Subcutaneous adipose tissue (tissue), 4 donors: Measurements from ENCODE around the gene GTF2F2. TPM values are rescaled to one million over a fixed set of nuclear protein-coding genes. Genes with fewer than 3 reads are reported as not detected.

Experiments
- CTCF ChIP-seq: fragments of 450-650 bp; IDR thresholded peaks from one replicate; pipeline ENCODE4 v1.5.1; 2016; ENCODE audit warnings: low read depth, mild to moderate bottlenecking, control low read depth, antibody characterized with exemption, moderate library complexity
- total RNA-seq, 4 donors: library from RNA; depleted of rRNA; stranded (reverse); fragments of >200 nt; gene quantifications; one replicate each; pipeline ENCODE4 v1.1.0, GENCODE V29; 2016

The GTF2F2 gene
- total RNA-seq, 4 donors from 2014 or later: 9.0 to 21.5 (median 15.2) TPM

DNA sequence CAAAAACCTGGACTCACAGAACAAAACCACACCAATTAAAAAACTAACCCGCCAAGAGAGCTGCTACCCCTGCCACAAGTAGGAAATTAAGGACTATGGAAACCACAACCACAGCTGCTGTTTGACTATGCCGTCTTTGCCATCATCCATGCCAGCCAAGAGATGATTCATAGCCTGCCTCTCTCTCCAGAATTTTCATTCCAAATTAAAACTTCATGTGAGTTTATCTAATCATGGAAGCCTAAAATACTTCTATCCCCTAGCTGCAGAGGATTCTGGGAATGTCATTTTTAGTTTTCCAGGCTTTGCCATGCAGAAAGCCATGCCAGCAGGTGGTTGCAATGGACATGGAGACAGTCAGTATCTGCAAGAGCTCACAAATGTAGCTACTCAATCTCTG is 27.6 kb upstream of the GTF2F2 start:
- no peak for TF ChIP-seq CTCF

DNA sequence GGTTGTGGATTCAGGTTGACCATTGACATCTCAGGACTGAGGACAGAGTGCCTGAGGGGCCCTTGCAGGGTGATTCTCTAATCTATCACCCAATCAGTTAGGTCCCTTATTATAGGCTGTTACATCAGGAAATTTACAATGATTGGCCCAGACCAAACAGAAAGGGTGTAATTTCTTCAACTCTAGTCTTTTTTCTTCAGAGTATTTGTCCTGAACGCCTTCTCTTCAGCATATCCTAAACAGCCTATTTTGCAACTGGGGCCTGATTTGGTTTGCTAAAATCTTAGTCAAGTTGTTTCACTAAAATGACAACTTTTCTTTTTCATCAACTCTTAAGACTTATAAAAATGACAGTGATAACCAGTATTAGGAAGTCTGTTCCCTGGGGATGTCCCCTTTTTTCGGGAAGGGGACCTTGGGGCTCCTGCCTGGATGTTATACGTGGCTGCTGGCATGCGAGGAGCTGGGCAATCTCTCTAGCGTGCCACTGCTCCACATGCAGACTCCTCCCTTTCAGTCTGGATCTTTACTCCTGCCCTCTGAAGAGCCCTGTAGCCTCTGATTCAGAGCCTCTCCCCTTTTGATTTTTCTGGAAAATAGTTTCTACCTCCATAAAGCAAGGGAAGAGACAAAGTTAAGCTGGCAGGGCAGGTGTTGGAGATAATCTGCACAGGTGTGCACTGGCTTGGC is 19.6 kb upstream of the GTF2F2 start:
- no peak for TF ChIP-seq CTCF

GRCh38 chr13:45101327-45102018 is 18.8 kb upstream of the GTF2F2 start:
- no peak for TF ChIP-seq CTCF

DNA sequence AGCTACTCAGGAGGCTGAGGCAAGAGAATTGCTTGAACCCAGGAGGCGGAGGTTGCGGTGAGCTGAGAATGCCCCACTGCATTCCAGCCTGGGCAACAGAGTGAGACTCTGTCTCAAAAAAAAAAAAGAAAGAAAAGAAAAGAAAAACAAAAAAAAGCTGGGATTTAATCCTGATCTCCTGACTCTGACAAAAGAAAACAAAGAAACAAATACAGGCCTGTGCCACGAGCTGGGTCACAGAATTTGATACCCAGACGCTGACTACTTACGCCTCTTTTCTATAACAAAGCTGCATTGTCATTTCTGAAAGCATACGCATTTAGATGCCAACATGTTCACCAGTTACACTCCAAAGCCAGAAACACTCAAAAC is 18.2 kb upstream of the GTF2F2 start:
- TF ChIP-seq CTCF: no peak

- no peak for TF ChIP-seq CTCF
Observed at GRCh38 chr13:45103449-45103848, 16.9 kb upstream of the GTF2F2 start.

GRCh38 chr13:45104261-45104660 is 16.0 kb upstream of the GTF2F2 start:
- no peak for TF ChIP-seq CTCF

DNA sequence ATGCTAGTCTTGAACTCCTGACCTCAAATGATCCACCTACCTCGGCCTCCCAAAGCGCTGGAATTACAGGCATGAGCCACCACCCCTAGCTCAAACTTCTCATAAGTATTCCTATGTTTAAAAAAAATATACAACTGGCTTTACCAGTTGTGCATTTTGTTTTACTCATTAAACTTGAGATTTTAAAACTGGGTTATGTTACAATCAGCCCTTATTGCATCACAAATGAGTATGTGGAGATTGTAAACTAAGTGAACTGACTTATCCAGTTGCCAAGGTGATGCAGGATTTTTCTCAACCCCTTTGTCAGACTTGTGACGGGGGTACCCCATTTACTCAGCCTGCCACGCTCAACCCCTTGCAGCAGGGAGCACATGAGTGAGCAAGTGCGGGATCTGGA is 14.4 kb upstream of the GTF2F2 start:
- TF ChIP-seq CTCF: no peak
